ENCODE results near the gene OR5B21.

OR5B21 gene

DNA sequence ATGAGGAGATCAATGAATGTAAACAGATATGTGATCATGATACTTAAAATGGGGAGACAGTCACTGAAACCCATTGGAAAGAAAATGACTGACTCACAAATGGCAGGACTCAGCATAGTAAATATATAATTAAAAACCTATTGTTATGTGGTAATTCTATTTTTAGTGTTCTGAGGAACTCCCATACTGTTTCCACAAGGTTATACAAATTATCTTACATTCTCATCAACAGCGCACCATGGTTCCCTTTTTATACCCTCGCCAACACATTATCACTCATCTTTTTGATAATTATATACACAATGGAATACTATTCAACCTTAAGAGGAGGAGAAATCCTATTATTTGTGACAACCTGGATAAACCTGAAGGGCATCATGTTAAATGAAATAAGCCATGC is 17.1 kb downstream of the OR5B21 start:
- no peak for DNase-seq

DNA sequence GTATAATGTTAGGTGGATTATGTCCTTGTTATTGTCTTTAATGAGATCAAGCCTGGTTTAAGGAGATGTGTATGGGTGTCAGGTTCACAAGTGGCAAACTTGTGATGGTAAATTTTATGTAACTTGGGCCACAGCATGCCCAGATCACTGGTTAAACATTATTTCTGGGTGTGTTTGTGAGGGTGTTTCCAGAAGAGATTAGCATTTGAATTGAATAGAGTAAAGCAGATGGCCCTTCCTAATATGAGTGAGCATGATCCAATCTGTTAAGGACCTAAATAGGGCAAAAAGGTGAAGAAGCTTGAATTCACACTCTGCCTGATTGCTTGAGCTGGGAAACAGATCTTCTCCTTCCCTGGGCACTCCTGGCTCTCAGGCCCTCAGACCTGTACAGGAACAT is 20.7 kb downstream of the OR5B21 start:
- no peak for DNase-seq

DNA sequence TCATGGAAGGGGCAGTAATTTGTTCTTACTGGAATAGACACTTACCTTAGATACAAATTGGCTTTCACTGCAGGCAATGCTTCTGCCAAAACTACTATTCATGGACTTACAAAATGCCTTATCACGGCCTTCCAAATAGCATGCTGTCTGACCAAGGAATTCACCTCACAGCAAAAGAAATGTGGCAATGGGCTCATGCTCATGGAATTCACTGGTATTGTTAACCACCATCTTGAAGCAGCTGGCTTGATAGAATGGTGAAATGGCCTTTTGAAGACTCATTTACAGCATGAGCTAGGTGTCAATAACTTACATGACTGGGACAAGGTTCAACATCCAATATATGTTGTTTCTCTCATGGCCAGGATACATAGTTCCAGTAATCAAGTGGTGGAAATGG is 21.9 kb downstream of the OR5B21 start:
- no peak for DNase-seq

DNA sequence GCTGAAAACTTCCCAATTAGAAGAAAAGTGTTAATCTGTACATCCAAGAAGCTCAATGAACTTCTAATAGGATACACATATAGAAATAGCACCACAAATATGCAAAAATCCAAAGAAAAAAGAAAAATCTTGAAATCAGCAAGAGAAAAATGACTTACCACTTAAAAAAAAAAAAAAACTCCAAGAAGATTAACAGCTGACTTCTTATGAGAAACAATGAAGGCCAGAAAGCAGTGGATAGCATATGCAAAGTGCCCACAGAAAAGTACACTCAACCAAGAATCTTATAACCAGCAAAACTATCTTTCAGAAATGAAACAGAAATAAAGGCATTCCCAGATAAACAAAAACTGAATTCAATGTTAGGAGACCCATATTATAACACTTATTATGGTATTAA is 36.0 kb downstream of the OR5B21 start:
- no peak for DNase-seq

DNA sequence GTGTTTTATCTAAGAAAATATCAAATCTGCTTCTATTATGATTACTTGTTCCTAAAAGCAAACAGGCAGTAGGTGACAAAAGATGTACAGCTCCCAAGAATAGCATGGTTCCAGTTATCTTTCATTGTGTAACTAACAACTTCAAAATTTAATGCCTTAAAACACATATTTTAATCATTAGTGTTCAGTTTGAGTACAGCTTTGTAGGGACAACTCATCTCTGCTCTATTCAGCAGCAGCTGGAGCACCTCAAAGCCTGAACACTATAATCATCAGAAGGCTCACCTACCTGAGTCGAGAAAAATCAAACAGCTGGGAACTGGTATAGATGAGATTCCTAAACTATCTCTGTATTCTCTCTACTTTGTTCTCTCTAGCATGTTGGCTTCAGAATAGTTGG is 41.6 kb downstream of the OR5B21 start:
- no peak for DNase-seq

DNA sequence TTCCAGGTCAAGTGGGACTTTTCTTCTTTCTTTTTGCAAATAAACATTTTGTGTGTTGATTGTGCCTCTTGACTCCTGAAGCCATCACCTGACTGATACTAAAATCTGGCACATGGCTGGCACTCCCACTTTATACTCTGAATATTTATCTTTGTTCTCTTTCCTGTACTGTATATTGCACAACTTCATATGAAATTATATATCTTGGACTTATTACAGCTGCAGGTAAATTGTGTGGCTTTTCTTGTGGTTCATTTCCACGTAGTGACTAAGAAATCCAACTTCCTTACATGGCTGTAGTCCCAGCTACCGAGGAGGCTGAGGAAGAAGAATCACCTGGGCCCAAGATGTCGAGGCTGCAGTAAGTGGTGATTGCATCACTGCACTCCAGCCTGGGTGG is 42.2 kb downstream of the OR5B21 start:
- no peak for DNase-seq

All from amniotic stem cell (primary cell).